ENCODE data around the gene MARCHF10. TPM values are rescaled to one million over a fixed set of nuclear protein-coding genes. Genes with fewer than 3 reads are reported as not detected.
"Not testable (repeated sequence)": the region's sequence is repeated elsewhere in the genome, so short reads cannot be mapped to it uniquely, and the experiment has no call there.

MARCHF10 gene
- total RNA-seq, 1 experiment from 2014 or later = not detected

DNA sequence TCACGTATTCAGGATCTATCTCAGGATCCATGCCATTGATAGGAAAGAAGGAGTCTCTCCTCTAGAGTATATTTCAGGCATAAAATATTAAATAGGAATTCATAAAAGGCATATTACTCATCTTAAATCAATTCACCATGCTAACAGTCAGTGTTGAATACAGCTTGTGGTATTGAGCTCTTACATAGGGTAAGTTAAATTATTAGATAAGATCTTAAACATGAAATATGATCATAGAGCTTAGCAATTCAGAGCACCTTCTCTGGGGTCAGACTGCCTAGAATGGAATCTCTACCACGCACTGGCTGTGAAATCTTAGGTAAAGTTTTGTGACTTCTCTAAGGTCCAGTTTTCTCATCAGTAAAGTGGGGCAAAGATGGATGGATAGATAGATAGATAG is 20.7 kb downstream of the MARCHF10 start:
- no peaks in the 10 kb centered on the region for H4K20me1 ChIP-seq (ENCODE audit: insufficient read depth, low read depth, low read length)

DNA sequence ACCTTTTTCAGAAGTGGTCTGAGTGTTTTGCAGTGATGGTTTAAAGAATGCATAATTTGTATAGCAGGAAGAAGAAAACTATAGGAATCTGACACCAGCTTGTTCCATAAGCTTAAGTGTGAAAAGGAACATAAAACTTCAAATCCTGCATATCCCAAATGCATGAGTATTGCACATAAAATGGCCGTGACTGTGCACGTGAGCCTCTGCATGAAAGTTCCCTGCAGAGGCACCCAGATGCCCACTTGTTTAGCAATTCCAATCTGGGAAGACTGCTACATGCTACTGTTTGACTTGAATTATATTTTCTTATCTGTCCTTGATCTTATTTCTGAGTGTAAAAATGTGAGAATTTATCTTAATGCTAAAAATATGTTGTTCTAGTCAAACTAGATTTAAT is 21.5 kb downstream of the MARCHF10 start:
- Histone ChIP-seq H3K9me3 (ENCODE audit: low read length) (no peaks in the 10 kb centered on the region), H3K4me1 (ENCODE audit: low read length) (no peaks in the 10 kb centered on the region), H3K4me3 (ENCODE audit: low read length) (no peak overlapping the region), H3K36me3 (ENCODE audit: insufficient read depth, low read length) (no peaks in the 10 kb centered on the region), H3K27ac (ENCODE audit: low read length) (no peak overlapping the region), H4K20me1 (ENCODE audit: insufficient read depth, low read depth, low read length) (no peaks in the 10 kb centered on the region), H2AFZ (ENCODE audit: low read length) (no peak overlapping the region), H3K4me2 (ENCODE audit: low read depth, low read length, poor library complexity, severe bottlenecking) (no peak overlapping the region), H3K27me3 (ENCODE audit: low read length) (no peaks in the 10 kb centered on the region), H3K9ac (ENCODE audit: low read length) (no peak overlapping the region), H3K9me2 (replicated peaks; ENCODE audit: insufficient read depth, low read length) (no peaks in the 10 kb centered on the region), H3K79me2 (ENCODE audit: low read length) (no peaks in the 10 kb centered on the region)
- DNase-seq = no peak

More for the DNA sequence above, 20.7 kb downstream of the MARCHF10 start:
- Histone ChIP-seq H3K4me1 (ENCODE audit: low read length) (no peaks in the 10 kb centered on the region), H3K9ac (ENCODE audit: low read length) (no peak overlapping the region), H3K27me3 (ENCODE audit: low read length) (no peaks in the 10 kb centered on the region), H3K9me2 (replicated peaks; ENCODE audit: insufficient read depth, low read length) (no peaks in the 10 kb centered on the region), H3K79me2 (ENCODE audit: low read length) (no peaks in the 10 kb centered on the region), H3K4me2 (ENCODE audit: low read depth, low read length, poor library complexity, severe bottlenecking) (no peak overlapping the region), H3K27ac (ENCODE audit: low read length) (no peak overlapping the region), H3K9me3 (ENCODE audit: low read length) (no peaks in the 10 kb centered on the region), H3K36me3 (ENCODE audit: insufficient read depth, low read length) (no peaks in the 10 kb centered on the region), H3K4me3 (ENCODE audit: low read length) (no peak overlapping the region), H2AFZ (ENCODE audit: low read length) (no peak overlapping the region)
- no peak for DNase-seq

DNA sequence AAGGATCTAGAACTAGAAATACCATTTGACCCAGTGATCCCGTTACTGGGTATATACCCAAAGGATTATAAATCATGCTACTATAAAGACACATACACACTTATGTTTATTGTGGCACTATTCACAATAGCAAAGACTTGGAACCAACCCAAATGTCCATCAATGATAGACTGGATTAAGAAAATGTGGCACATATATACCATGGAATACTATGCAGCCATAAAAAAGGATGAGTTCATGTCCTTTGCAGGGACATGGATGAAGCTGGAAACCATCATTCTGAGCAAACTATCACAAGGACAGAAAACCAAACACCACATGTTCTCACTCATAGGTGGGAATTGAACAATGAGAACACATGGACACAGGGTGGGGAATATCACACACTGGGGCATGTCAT is 22.1 kb downstream of the MARCHF10 start:
- H3K27me3 ChIP-seq (ENCODE audit: low read length); H3K4me2 ChIP-seq (ENCODE audit: low read depth, low read length, poor library complexity, severe bottlenecking); H3K9ac ChIP-seq (ENCODE audit: low read length); H3K9me2 ChIP-seq (replicated peaks; ENCODE audit: insufficient read depth, low read length); DNase-seq; H4K20me1 ChIP-seq (ENCODE audit: insufficient read depth, low read depth, low read length); H3K4me3 ChIP-seq (ENCODE audit: low read length); H3K79me2 ChIP-seq (ENCODE audit: low read length); H3K27ac ChIP-seq (ENCODE audit: low read length); H3K9me3 ChIP-seq (ENCODE audit: low read length); H3K36me3 ChIP-seq (ENCODE audit: insufficient read depth, low read length); H3K4me1 ChIP-seq (ENCODE audit: low read length); H2AFZ ChIP-seq (ENCODE audit: low read length): not testable (repeated sequence)

DNA sequence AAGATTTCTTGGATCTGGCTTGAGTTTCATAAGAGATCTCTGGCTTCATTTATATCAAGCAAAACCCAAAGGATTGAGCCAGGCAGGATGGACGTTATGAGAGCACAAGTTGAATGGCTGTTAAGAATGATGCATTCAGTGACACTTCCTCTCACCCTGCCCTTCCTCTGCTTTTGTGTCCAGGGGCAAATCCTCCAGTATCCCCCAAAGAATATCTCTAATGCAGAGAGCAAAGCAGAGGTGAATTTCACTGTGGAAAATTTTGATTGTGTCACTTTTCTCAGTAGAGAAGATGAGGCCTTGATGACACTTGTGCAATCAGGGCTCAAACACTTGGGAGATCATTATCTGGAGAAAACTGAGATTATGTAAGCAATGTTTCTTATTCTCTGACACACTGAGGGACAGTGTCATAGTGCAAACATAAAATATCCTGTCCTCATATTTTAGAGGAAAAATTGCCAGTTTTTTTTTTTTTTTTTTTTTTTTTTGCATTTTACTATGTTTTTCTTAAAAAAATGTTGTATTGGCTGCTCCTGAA is 25.3 kb downstream of the MARCHF10 start:
- Histone ChIP-seq H3K4me2 (ENCODE audit: low read depth, low read length, poor library complexity, severe bottlenecking) (no peak overlapping the region), H3K9me2 (replicated peaks; ENCODE audit: insufficient read depth, low read length) (no peaks in the 10 kb centered on the region), H3K4me3 (ENCODE audit: low read length) (no peak overlapping the region), H3K27me3 (ENCODE audit: low read length) (no peaks in the 10 kb centered on the region), H4K20me1 (ENCODE audit: insufficient read depth, low read depth, low read length) (no peaks in the 10 kb centered on the region), H3K9me3 (ENCODE audit: low read length) (no peaks in the 10 kb centered on the region), H3K9ac (ENCODE audit: low read length) (no peak overlapping the region), H3K36me3 (ENCODE audit: insufficient read depth, low read length) (no peaks in the 10 kb centered on the region), H3K79me2 (ENCODE audit: low read length) (no peaks in the 10 kb centered on the region), H2AFZ (ENCODE audit: low read length) (no peak overlapping the region), H3K4me1 (ENCODE audit: low read length) (peaks cover 11% of the 10 kb centered on the region), H3K27ac (ENCODE audit: low read length) (no peak overlapping the region)
- no peak for DNase-seq

DNA sequence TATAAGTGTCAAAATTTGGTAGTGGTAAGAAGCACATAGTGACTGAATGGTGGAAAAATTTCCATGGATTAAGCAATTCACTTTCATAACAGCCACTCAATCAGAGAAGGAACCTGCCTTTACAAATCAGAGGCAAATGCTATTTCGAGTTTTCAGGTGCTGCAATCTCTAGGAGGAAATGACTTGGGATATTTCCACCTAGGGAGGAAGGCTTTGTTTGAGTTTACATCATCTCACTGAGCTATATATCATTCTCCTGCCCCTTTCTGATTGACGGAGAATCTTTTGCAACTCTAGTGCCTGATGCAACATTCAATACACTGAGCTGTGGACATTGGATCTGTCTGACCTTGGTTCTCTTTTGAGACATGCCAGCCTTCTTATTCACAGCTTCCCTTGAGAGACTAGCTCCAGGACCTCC is 26.3 kb downstream of the MARCHF10 start:
- no peak overlapping the region for H3K4me3 ChIP-seq (ENCODE audit: low read length)

DNA sequence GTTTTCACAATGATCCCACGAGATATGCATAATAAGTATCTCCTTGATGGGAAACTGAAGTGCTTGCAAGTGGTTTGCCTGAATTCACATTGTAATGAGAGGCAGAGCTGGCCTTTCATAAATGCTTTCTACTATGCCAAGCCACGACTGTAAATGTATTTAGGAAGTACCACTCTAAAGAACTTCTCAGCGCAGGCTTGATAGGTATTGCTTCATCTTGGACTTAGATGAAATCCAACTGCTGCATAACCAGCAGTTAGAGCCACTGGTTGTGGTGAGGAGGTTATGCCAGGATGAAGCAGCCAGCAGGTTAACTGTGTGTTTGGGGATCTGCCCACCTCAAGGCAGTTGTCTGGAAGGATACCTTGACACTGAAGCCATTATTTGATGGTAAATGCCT is 26.8 kb downstream of the MARCHF10 start:
- Histone ChIP-seq H3K4me2 (ENCODE audit: low read depth, low read length, poor library complexity, severe bottlenecking) (no peak overlapping the region), H3K36me3 (ENCODE audit: insufficient read depth, low read length) (no peaks in the 10 kb centered on the region), H3K4me3 (ENCODE audit: low read length) (no peak overlapping the region), H3K27ac (ENCODE audit: low read length) (no peak overlapping the region), H4K20me1 (ENCODE audit: insufficient read depth, low read depth, low read length) (no peaks in the 10 kb centered on the region), H3K27me3 (ENCODE audit: low read length) (no peaks in the 10 kb centered on the region), H2AFZ (ENCODE audit: low read length) (no peak overlapping the region), H3K4me1 (ENCODE audit: low read length) (peaks cover 11% of the 10 kb centered on the region), H3K9me3 (ENCODE audit: low read length) (no peaks in the 10 kb centered on the region), H3K9me2 (replicated peaks; ENCODE audit: insufficient read depth, low read length) (no peaks in the 10 kb centered on the region), H3K9ac (ENCODE audit: low read length) (no peak overlapping the region), H3K79me2 (ENCODE audit: low read length) (no peaks in the 10 kb centered on the region)
- no peak for DNase-seq

More for the DNA sequence above, 26.3 kb downstream of the MARCHF10 start:
- Histone ChIP-seq H3K9me2 (replicated peaks; ENCODE audit: insufficient read depth, low read length) (no peaks in the 10 kb centered on the region), H2AFZ (ENCODE audit: low read length) (no peak overlapping the region), H3K4me1 (ENCODE audit: low read length) (peaks cover 11% of the 10 kb centered on the region), H3K27me3 (ENCODE audit: low read length) (no peaks in the 10 kb centered on the region), H3K36me3 (ENCODE audit: insufficient read depth, low read length) (no peaks in the 10 kb centered on the region), H4K20me1 (ENCODE audit: insufficient read depth, low read depth, low read length) (no peaks in the 10 kb centered on the region), H3K4me2 (ENCODE audit: low read depth, low read length, poor library complexity, severe bottlenecking) (no peak overlapping the region), H3K27ac (ENCODE audit: low read length) (no peak overlapping the region), H3K79me2 (ENCODE audit: low read length) (no peaks in the 10 kb centered on the region), H3K9me3 (ENCODE audit: low read length) (no peaks in the 10 kb centered on the region), H3K9ac (ENCODE audit: low read length) (no peak overlapping the region)
- no peak for DNase-seq

DNA sequence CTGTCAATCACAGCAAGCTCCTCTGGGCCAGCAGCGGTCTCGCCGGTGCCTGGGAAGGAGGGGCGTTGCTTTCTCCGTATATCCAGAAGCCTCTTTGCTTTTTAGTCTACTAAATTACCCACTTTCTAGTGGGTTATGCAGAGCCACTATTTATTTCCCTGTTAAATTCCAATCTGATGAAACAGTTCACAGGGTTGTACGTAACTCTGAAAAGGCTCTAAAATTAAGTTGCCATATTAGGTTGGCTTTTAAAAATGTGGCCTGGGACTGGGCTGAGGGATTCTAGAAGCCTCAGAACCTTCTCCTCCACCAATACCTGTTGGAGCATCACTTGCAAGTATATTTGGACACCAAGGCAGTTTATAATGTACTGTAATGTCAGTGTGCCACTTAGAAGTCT is 27.2 kb downstream of the MARCHF10 start:
- H3K27me3 ChIP-seq (ENCODE audit: low read length) = no peaks in the 10 kb centered on the region
- H3K9me2 ChIP-seq (replicated peaks; ENCODE audit: insufficient read depth, low read length) = no peaks in the 10 kb centered on the region
- no peak overlapping the region for H3K4me2 ChIP-seq (ENCODE audit: low read depth, low read length, poor library complexity, severe bottlenecking)
- H3K27ac ChIP-seq (ENCODE audit: low read length) = no peak overlapping the region
- no peaks in the 10 kb centered on the region for H3K9me3 ChIP-seq (ENCODE audit: low read length)
- H4K20me1 ChIP-seq (ENCODE audit: insufficient read depth, low read depth, low read length) = no peaks in the 10 kb centered on the region
- no peaks in the 10 kb centered on the region for H3K36me3 ChIP-seq (ENCODE audit: insufficient read depth, low read length)
- no peaks in the 10 kb centered on the region for H3K79me2 ChIP-seq (ENCODE audit: low read length)
- H3K9ac ChIP-seq (ENCODE audit: low read length) = no peak overlapping the region
- no peak overlapping the region for H3K4me3 ChIP-seq (ENCODE audit: low read length)
- peaks cover 11% of the 10 kb centered on the region for H3K4me1 ChIP-seq (ENCODE audit: low read length)
- DNase-seq = no peak
- H2AFZ ChIP-seq (ENCODE audit: low read length) = no peak overlapping the region

DNA sequence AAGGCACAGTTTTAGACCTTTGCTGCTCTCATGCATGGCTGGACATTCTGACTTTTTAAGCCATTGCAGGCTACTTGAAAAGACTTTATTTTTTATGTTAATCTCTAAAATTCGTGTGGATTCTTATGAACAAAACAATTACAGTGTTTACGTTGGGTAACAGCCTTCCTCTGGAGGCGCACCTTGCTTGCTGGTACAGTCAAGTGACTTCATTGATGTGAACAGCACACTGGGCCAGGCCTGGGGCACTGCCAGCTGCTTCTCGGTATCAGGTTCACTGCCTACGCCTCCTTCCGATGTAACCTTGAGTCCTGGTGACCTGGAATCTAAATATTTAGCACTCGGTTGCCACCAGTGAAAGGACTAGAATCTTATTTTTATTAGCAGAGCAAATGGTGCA is 27.8 kb downstream of the MARCHF10 start:
- Histone ChIP-seq H3K27me3 (ENCODE audit: low read length) (no peaks in the 10 kb centered on the region), H3K27ac (ENCODE audit: low read length) (no peak overlapping the region), H3K36me3 (ENCODE audit: insufficient read depth, low read length) (no peaks in the 10 kb centered on the region), H3K79me2 (ENCODE audit: low read length) (no peaks in the 10 kb centered on the region), H4K20me1 (ENCODE audit: insufficient read depth, low read depth, low read length) (no peaks in the 10 kb centered on the region), H2AFZ (ENCODE audit: low read length) (no peak overlapping the region), H3K9me2 (replicated peaks; ENCODE audit: insufficient read depth, low read length) (no peaks in the 10 kb centered on the region), H3K4me1 (ENCODE audit: low read length) (peaks cover 11% of the 10 kb centered on the region), H3K4me2 (ENCODE audit: low read depth, low read length, poor library complexity, severe bottlenecking) (no peak overlapping the region), H3K4me3 (ENCODE audit: low read length) (no peak overlapping the region), H3K9ac (ENCODE audit: low read length) (no peak overlapping the region), H3K9me3 (ENCODE audit: low read length) (no peaks in the 10 kb centered on the region)
- DNase-seq = no peak
